ENCODE measurements around the gene GREM2. TPM values are rescaled to one million over a fixed set of nuclear protein-coding genes. Genes with fewer than 3 reads are reported as not detected.

Gene GREM2
- total RNA-seq, 2 donors from 2014 or later = under 0.01 TPM; not detected in 1

GRCh38 chr1:240508201-240508600 lies 103.8 kb downstream of the GREM2 start:
- DNase-seq (no peak), ATAC-seq (no peak)
- H3K27ac ChIP-seq = no peak overlapping the region
- intact Hi-C loops (cut with DNase I) = no loop called here
- TF ChIP-seq POLR2A (IDR thresholded peaks at IDR 0.05) = no peak
- no peak for TF ChIP-seq CTCF (IDR thresholded peaks at IDR 0.05)
- WGBS, 2 donors = 24 to 29% methylated on average over 3 of the region's 3 CpGs
- H3K9me3 ChIP-seq = no peaks in the 10 kb centered on the region
- H3K27me3 ChIP-seq = no peaks in the 10 kb centered on the region
- no peak overlapping the region for H3K4me3 ChIP-seq
- H3K4me1 ChIP-seq = no peaks in the 10 kb centered on the region
- no peaks in the 10 kb centered on the region for H3K36me3 ChIP-seq (replicated peaks in 1 of 2; ENCODE audit: insufficient read depth in 1 of 2, low read depth in 2 of 2)

DNA sequence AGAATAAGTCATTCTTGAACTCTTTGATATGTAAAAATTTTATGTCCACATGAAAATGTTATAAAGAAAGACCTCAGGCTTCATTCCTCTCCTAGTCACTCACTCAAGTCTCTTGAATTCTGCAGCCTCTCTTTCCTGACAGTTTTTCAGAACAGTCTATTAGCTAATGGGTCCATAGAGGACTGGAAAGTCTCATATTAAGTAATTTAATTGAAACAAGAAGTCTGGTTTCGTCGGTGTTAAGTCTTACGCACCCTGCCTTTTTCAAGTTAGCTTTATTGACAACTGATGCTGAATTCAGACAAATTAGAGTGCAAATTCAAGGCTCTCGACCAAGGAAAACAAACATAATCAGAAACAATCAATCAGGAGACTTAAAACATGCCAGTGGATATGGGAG lies 105.8 kb downstream of the GREM2 start:
- H3K27me3 ChIP-seq = no peaks in the 10 kb centered on the region
- TF ChIP-seq CTCF (IDR thresholded peaks at IDR 0.05) (no peak), POLR2A (IDR thresholded peaks at IDR 0.05) (no peak)
- H3K27ac ChIP-seq = no peak overlapping the region
- no peak overlapping the region for H3K4me3 ChIP-seq
- no peaks in the 10 kb centered on the region for H3K9me3 ChIP-seq
- DNase-seq (no peak), ATAC-seq (no peak)
- intact Hi-C loops (cut with DNase I) = no loop called here
- no peaks in the 10 kb centered on the region for H3K36me3 ChIP-seq (replicated peaks in 1 of 2; ENCODE audit: insufficient read depth in 1 of 2, low read depth in 2 of 2)
- WGBS, 2 donors = 26 to 37% methylated on average over 4 of the region's 4 CpGs
- H3K4me1 ChIP-seq = no peaks in the 10 kb centered on the region

DNA sequence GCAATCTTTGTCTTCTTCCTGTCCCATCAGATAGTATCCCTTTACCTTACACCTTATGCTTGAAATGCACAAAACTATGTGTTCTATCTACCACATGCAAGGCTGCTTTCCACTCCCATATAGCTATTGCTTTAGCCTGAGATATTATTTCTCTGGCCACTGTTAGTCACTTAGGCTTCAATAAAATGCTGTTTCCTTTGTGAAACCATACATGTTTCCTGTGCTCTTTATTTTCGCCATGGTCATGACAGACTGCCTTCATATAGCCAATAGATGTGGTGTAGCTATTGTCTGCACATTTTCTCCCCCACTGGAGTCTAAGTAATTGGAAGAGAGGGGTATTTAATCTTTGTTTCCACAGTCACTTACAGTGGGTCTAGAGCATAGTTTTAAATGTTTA lies 108.4 kb downstream of the GREM2 start:
- Histone ChIP-seq H3K4me1 (no peaks in the 10 kb centered on the region), H3K4me3 (no peak overlapping the region), H3K36me3 (replicated peaks in 1 of 2; ENCODE audit: insufficient read depth in 1 of 2, low read depth in 2 of 2) (no peaks in the 10 kb centered on the region), H3K27me3 (no peaks in the 10 kb centered on the region), H3K27ac (no peak overlapping the region), H3K9me3 (no peaks in the 10 kb centered on the region)
- intact Hi-C loops (cut with DNase I) = no loop called here
- TF ChIP-seq POLR2A (IDR thresholded peaks at IDR 0.05) (no peak), CTCF (IDR thresholded peaks at IDR 0.05) (no peak)
- WGBS, 2 donors = 0 to 43% methylated on average over 1 of the region's 1 CpG
- ATAC-seq (no peak), DNase-seq (no peak)

DNA sequence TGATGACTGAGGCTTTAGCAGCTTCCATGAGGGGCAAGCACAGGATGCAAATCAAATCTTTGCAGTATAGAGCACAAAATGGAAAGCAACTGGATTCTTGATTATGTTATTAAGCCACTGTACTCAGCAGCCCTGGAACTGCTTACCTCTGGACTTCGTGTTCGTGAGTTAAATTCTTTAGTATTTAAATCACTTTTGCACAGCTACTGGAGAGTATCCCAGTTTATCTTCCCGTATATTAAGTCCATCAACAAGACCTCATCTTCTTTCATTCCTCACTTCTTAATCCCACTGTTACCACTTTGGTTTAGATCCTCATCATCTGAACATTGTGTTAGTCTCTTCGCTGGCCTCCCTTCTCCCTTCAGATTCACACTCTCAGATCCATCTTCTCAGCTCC lies 108.9 kb downstream of the GREM2 start:
- TF ChIP-seq CTCF (IDR thresholded peaks at IDR 0.05) (no peak), POLR2A (IDR thresholded peaks at IDR 0.05) (no peak)
- H3K27me3 ChIP-seq = no peaks in the 10 kb centered on the region
- H3K27ac ChIP-seq = no peak overlapping the region
- intact Hi-C loops (cut with DNase I) = no loop called here
- no peaks in the 10 kb centered on the region for H3K36me3 ChIP-seq (replicated peaks in 1 of 2; ENCODE audit: insufficient read depth in 1 of 2, low read depth in 2 of 2)
- no peaks in the 10 kb centered on the region for H3K4me1 ChIP-seq
- WGBS, 2 donors = 61 to 64% methylated on average over 4 of the region's 4 CpGs
- no peak for ATAC-seq
- no peak for DNase-seq
- H3K9me3 ChIP-seq = no peaks in the 10 kb centered on the region
- H3K4me3 ChIP-seq = no peak overlapping the region

DNA sequence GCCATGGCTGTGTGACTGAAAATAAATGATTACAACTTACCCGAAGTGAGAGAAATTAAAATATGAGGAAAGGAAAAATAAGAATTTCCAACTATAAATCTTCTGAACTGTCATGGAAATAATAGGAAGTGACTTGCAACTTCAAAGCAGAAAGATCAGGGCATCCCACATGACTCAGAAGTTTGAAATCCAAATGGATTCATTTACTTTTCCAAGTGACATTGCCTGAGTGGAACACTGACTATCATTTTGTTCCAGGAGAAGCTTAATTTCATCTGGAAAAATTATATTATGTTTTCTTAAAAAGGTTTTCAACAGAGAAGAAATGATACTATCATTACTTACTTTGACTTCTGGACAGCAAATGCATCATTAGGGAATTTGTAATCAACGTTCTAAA lies 110.8 kb downstream of the GREM2 start:
- H3K27me3 ChIP-seq = no peaks in the 10 kb centered on the region
- H3K4me3 ChIP-seq = no peak overlapping the region
- ATAC-seq (no peak), DNase-seq (no peak)
- no peaks in the 10 kb centered on the region for H3K4me1 ChIP-seq
- intact Hi-C loops (cut with DNase I) = no loop called here
- no peak for TF ChIP-seq CTCF (IDR thresholded peaks at IDR 0.05)
- 30 to 37% methylated on average over 2 of the region's 2 CpGs for WGBS, 2 donors
- no peaks in the 10 kb centered on the region for H3K9me3 ChIP-seq
- no peaks in the 10 kb centered on the region for H3K36me3 ChIP-seq (replicated peaks in 1 of 2; ENCODE audit: insufficient read depth in 1 of 2, low read depth in 2 of 2)
- H3K27ac ChIP-seq = no peak overlapping the region
